Measurements from ENCODE around the gene LRP11.

LRP11 gene

DNA sequence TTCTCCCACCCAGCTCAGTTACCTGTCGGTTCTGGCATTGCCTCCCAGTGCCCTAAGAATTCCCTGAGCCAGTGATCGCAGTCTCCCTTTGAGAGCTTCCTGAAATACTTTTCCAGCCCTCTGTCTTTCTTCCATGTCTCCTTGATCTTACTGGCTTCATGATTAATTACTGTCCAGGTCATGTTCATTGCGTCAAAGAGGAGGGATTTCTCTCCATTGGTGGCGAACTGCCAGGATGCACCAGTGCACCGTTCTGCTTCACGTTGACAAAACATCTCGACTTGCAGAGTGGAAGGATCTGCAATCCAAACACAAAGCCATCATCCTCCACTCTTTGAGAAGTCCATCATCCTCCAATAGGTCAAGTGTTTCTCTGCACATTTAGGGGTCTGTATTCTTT is 25.2 kb upstream of the LRP11 start:
- DNase-seq (ENCODE audit: low spot score), result no peak
- TF ChIP-seq, protein P1, sequence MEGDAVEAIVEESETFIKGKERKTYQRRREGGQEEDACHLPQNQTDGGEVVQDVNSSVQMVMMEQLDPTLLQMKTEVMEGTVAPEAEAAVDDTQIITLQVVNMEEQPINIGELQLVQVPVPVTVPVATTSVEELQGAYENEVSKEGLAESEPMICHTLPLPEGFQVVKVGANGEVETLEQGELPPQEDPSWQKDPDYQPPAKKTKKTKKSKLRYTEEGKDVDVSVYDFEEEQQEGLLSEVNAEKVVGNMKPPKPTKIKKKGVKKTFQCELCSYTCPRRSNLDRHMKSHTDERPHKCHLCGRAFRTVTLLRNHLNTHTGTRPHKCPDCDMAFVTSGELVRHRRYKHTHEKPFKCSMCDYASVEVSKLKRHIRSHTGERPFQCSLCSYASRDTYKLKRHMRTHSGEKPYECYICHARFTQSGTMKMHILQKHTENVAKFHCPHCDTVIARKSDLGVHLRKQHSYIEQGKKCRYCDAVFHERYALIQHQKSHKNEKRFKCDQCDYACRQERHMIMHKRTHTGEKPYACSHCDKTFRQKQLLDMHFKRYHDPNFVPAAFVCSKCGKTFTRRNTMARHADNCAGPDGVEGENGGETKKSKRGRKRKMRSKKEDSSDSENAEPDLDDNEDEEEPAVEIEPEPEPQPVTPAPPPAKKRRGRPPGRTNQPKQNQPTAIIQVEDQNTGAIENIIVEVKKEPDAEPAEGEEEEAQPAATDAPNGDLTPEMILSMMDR (IDR thresholded peaks at IDR 0.05), result no peak
- H3K27ac ChIP-seq, result no peak overlapping the region
- H3K4me3 ChIP-seq, result no peak overlapping the region

DNA sequence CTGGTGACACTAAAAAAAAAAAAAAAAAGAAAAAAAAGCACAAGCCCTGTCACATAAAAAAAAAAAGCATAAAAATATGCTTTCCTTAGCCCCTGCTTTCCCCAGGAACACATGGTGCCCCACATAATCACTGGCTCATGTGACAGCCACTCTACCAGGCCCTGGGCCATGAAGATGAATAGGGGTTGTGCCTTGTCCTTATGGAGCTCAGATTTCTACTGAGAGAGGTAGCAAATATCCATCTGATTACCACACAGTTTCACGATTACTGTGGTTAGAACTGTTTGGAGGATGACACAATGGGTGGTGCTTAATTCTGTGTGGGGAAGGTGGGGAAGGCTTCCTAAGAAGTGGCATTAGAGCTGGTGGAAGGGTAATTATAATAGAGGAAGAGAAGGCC is 24.5 kb upstream of the LRP11 start:
- Histone ChIP-seq H3K4me3 (no peak overlapping the region), H3K27ac (no peak overlapping the region)
- TF ChIP-seq, protein P1 (IDR thresholded peaks at IDR 0.05), result no peak
- DNase-seq (ENCODE audit: low spot score), result no peak

DNA sequence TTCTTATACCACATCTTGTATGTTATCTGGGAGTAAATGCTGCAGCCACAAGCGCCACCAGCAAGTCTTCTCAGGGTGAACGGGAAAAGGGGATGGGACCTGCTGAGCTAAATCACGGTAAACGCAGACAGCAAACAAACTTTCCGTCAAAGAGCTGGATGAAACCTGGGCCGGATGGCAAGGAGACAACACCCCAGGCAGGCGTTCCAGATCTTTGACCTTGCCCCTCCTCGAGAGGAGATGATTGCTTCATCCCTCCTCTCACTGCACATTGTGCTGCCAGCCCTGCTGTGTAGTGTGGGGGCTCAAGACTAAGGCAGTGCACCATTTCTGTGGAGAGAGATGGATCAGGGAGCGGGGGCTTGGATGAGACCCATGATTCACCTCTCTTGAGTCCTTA is 23.9 kb upstream of the LRP11 start:
- H3K27ac ChIP-seq, result no peak overlapping the region
- TF ChIP-seq, protein P1 (IDR thresholded peaks at IDR 0.05), result no peak
- DNase-seq (ENCODE audit: low spot score), result no peak
- no peak overlapping the region for H3K4me3 ChIP-seq

DNA sequence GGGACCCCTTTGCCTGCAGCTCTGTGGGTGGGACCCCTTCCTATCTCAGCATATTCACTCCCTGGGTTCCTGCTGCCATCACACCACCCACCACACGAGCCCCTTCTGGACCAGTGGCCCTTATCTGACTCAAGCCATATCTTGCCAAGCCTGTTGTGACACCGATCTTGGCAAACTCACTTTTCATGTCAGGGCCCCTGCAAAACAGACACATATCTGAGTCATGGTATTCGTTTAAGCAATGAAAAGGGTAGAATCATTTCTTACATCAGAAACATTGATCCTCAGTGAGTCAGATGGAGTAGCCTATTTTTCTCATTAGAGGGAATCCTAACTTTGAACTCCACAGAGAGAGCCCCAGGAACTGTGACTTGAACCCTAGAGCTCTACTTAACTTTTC is 23.2 kb upstream of the LRP11 start:
- TF ChIP-seq, protein P1 (IDR thresholded peaks at IDR 0.05), result no peak
- no peak overlapping the region for H3K27ac ChIP-seq
- DNase-seq (ENCODE audit: low spot score), result no peak
- H3K4me3 ChIP-seq, result no peak overlapping the region

DNA sequence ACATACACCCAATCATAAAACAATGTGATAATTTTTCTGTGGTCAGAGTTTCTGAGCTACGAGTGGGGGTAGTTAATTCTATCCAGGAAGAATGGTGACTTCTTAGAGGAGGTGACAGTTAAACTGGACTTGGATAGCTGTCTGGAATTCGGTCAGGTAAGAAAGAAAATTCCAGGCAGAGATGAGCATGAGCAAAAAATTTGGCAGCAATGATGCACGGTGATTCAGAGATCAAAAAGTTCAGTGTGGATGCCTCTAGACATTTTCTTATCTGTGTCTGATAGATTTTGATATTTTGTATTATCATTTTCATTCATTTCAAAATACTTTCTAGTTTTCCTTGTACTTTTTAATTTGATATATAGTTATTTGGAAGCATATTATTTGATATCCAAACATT is 21.7 kb upstream of the LRP11 start:
- TF ChIP-seq, protein P1 (IDR thresholded peaks at IDR 0.05), result no peak
- H3K27ac ChIP-seq, result no peak overlapping the region
- no peak overlapping the region for H3K4me3 ChIP-seq
- DNase-seq (ENCODE audit: low spot score), result no peak

DNA sequence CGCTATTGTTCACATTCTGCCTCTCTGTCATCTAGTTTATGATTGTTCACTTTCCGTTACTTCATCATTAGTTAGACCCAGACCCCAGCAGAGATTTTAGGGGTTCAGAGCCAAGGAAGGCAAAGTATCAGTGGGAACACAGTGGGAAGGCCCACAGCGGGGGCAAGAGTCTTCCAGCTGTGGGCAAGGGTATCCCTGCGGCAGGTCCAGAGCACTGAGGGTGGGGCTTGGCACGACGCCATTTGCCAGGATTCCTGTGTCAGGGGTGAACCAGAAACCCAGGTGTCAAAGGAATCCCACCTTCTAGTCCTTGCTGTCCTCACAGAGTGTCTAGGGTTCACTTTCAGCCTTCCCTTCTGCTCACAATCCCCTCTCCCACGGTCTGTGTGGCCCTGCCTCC is 20.5 kb upstream of the LRP11 start:
- TF ChIP-seq, protein P1 (IDR thresholded peaks at IDR 0.05), result no peak
- Histone ChIP-seq H3K4me3 (peak overlapping the region; percentile 33), H3K27ac (peak overlapping the region in 1 of 2 donors; percentile 8)
- DNase-seq (ENCODE audit: low spot score), result no peak

DNA sequence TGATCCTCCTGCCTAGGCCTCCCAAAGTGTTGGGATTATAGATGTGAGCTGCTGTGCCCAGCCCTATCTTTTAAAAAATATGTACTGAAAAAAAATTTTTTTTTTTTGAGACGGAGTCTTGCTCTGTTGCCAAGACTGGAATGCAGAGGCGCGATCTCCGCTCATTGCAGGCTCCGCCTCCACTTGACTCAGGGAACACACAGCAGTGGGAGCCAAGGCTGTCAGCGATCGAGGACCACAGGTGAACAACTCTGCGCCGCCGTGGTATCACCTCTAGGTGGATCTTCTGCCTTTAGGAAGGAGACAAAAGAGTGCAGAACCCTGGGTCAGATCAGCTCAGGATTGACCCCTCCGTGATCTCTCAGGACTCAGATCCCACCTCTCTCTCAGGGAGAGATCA is 20.1 kb upstream of the LRP11 start:
- TF ChIP-seq, protein P1 (IDR thresholded peaks at IDR 0.05), result no peak
- no peak for DNase-seq (ENCODE audit: low spot score)

More for the DNA sequence above, 20.1 kb upstream of the LRP11 start:
- peak overlapping the region; percentile 33 for H3K4me3 ChIP-seq
- H3K27ac ChIP-seq, result peak overlapping the region in 1 of 2 donors; percentile 8
